Epithelial cell of proximal tubule (primary cell): ENCODE results near the gene TADA2B. TPM values are rescaled to one million over a fixed set of nuclear protein-coding genes. Genes with fewer than 3 reads are reported as not detected.

Experiments
- DNase-seq: peaks from one replicate; pipeline ENCODE4 v3.0.0-alpha.2; 2011; ENCODE audit warnings: low read depth
- H3K4me3 ChIP-seq: 2 replicates; pipeline ENCODE4 v1.5.1; 2011; ENCODE audit warnings: low read depth, mild to moderate bottlenecking, low read length
- total RNA-seq: library from RNA; depleted of rRNA; stranded (reverse); fragments of >200 nt; gene quantifications from 2 replicates; pipeline ENCODE4 v1.2.3, GENCODE V29; 2015
- TF ChIP-seq, protein P1 (sequence below): conservative IDR thresholded peaks from 2 replicates; pipeline ENCODE4 v1.5.1; 2012; ENCODE audit warnings: low read depth, mild to moderate bottlenecking, low read length

Gene TADA2B, protein sequence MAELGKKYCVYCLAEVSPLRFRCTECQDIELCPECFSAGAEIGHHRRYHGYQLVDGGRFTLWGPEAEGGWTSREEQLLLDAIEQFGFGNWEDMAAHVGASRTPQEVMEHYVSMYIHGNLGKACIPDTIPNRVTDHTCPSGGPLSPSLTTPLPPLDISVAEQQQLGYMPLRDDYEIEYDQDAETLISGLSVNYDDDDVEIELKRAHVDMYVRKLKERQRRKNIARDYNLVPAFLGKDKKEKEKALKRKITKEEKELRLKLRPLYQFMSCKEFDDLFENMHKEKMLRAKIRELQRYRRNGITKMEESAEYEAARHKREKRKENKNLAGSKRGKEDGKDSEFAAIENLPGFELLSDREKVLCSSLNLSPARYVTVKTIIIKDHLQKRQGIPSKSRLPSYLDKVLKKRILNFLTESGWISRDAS
- 15.2 and 16.9 TPM in 2 replicates for total RNA-seq

DNA sequence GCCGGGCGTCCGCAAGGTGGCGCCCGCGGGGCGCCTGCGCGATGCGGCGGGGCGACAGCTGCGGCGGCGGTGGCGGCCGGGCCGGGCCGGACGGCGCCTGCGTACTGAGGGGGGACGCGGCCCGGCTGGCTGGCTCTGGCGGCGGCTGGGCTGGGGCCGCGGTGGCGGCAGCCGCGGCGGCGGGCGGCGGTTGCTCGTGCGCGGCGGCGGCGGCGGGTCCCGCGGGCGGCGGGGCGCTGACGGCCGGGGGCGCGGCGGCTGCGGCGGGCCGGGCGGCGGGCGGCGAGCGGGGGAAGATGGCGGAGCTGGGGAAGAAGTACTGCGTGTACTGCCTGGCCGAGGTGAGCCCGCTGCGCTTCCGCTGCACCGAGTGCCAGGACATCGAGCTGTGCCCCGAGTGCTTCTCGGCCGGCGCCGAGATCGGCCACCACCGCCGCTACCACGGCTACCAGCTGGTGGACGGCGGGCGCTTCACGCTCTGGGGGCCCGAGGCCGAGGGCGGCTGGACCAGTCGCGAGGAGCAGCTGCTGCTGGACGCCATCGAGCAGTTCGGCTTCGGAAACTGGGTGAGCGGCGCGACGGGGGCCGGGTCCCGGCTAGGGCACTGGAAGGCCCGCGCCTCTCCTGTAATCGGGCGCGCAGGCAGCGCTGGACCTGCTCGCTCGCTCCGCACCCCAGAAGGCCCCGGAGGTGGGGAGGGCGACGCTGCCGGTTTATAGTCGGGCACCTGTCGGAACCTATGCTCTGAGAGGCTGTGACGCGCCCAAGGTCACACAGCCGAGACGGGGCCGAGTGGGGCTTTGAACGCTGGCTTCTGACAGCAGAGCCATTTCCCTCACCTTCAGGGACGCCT lies at the start of gene TADA2B:
Gene TADA2B, plus strand, starts transcription at position 89 of the 853 bp plus-strand sequence. Its CDS starts 208 bp downstream, at position 297.
- TF ChIP-seq, protein P1, sequence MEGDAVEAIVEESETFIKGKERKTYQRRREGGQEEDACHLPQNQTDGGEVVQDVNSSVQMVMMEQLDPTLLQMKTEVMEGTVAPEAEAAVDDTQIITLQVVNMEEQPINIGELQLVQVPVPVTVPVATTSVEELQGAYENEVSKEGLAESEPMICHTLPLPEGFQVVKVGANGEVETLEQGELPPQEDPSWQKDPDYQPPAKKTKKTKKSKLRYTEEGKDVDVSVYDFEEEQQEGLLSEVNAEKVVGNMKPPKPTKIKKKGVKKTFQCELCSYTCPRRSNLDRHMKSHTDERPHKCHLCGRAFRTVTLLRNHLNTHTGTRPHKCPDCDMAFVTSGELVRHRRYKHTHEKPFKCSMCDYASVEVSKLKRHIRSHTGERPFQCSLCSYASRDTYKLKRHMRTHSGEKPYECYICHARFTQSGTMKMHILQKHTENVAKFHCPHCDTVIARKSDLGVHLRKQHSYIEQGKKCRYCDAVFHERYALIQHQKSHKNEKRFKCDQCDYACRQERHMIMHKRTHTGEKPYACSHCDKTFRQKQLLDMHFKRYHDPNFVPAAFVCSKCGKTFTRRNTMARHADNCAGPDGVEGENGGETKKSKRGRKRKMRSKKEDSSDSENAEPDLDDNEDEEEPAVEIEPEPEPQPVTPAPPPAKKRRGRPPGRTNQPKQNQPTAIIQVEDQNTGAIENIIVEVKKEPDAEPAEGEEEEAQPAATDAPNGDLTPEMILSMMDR = no peak
- no peak for DNase-seq

DNA sequence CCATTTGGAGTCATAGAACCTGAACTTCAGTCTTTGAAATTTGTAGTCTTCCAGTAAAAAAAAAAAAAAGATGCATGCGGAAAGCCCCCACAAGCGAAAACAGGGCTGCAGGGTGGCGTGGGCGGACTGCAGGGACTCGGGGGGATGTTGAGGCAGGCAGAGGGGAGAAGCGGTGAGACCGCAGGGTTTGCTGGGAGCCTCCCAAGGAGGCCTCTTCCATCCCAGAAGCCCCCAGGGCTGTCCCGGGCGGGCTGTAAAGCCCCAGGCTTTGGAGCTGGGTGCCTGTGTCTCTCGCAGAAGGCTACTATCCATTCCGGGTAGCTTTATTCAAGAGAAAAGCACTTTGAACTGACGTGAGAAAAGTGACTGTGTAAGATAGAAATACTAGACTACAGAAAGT lies 46.7 kb upstream of the TADA2B start:
- no peak overlapping the region for H3K4me3 ChIP-seq
- TF ChIP-seq, protein P1 = no peak
- DNase-seq = no peak

More for the DNA sequence above, at the start of gene TADA2B:
- H3K4me3 ChIP-seq = peak within 1 kb of the TSS; percentile 94

GRCh38 chr4:6999172-7000086 lies 43.7 kb upstream of the TADA2B start:
- DNase-seq = no peak
- TF ChIP-seq, protein P1 = no peak
- H3K4me3 ChIP-seq = no peak overlapping the region

GRCh38 chr4:7000421-7001176 lies 42.6 kb upstream of the TADA2B start:
- no peak overlapping the region for H3K4me3 ChIP-seq
- no peak for DNase-seq
- TF ChIP-seq, protein P1 = no peak

- DNase-seq = no peak
- TF ChIP-seq, protein P1 = no peak
Measured at GRCh38 chr4:7001271-7001670, 41.9 kb upstream of the TADA2B start.

GRCh38 chr4:7002336-7002735 lies 40.8 kb upstream of the TADA2B start:
- DNase-seq = no peak
- TF ChIP-seq, protein P1 = no peak

More at GRCh38 chr4:7001271-7001670, 41.9 kb upstream of the TADA2B start:
- H3K4me3 ChIP-seq = no peak overlapping the region

More at GRCh38 chr4:7002336-7002735, 40.8 kb upstream of the TADA2B start:
- no peak overlapping the region for H3K4me3 ChIP-seq
